ENCODE results near the gene ZNF532.

The ZNF532 gene

GRCh38 chr18:58892488-58892887 is 27.8 kb downstream of the ZNF532 start:
- FAIRE-seq, result no peak
- TF ChIP-seq POLR2A (IDR thresholded peaks at IDR 0.05; ENCODE audit: low read depth, low read length), result no peak
- no peak for DNase-seq (ENCODE audit: insufficient read length, low spot score)

- TF ChIP-seq POLR2A (IDR thresholded peaks at IDR 0.05; ENCODE audit: low read depth, low read length), result no peak
- FAIRE-seq (no peak), DNase-seq (ENCODE audit: insufficient read length, low spot score) (no peak)
Observed at GRCh38 chr18:58893388-58894099, 28.9 kb downstream of the ZNF532 start.

- no peak for FAIRE-seq
- no peak for DNase-seq (ENCODE audit: insufficient read length, low spot score)
- no peak for TF ChIP-seq POLR2A (IDR thresholded peaks at IDR 0.05; ENCODE audit: low read depth, low read length)
Observed at GRCh38 chr18:58894930-58895329, 30.3 kb downstream of the ZNF532 start.

GRCh38 chr18:58895385-58895784 is 30.7 kb downstream of the ZNF532 start:
- FAIRE-seq (no peak), DNase-seq (ENCODE audit: insufficient read length, low spot score) (no peak)
- TF ChIP-seq POLR2A (IDR thresholded peaks at IDR 0.05; ENCODE audit: low read depth, low read length), result no peak

- TF ChIP-seq POLR2A (IDR thresholded peaks at IDR 0.05; ENCODE audit: low read depth, low read length), result no peak
- FAIRE-seq, result no peak
- no peak for DNase-seq (ENCODE audit: insufficient read length, low spot score)
Observed at GRCh38 chr18:58896268-58896667, 31.6 kb downstream of the ZNF532 start.

GRCh38 chr18:58896734-58897508 is 32.2 kb downstream of the ZNF532 start:
- no peak for FAIRE-seq
- no peak for TF ChIP-seq POLR2A (IDR thresholded peaks at IDR 0.05; ENCODE audit: low read depth, low read length)
- DNase-seq (ENCODE audit: insufficient read length, low spot score), result no peak

GRCh38 chr18:58898010-58898799 is 33.5 kb downstream of the ZNF532 start:
- no peak for DNase-seq (ENCODE audit: insufficient read length, low spot score)
- no peak for TF ChIP-seq POLR2A (IDR thresholded peaks at IDR 0.05; ENCODE audit: low read depth, low read length)
- FAIRE-seq, result no peak

GRCh38 chr18:58900015-58900649 is 35.5 kb downstream of the ZNF532 start:
- FAIRE-seq (no peak), DNase-seq (ENCODE audit: insufficient read length, low spot score) (no peak)
- no peak for TF ChIP-seq POLR2A (IDR thresholded peaks at IDR 0.05; ENCODE audit: low read depth, low read length)

GRCh38 chr18:58901143-58901542 is 36.5 kb downstream of the ZNF532 start:
- FAIRE-seq (no peak), DNase-seq (ENCODE audit: insufficient read length, low spot score) (no peak)
- no peak for TF ChIP-seq POLR2A (IDR thresholded peaks at IDR 0.05; ENCODE audit: low read depth, low read length)

- FAIRE-seq, result no peak
- TF ChIP-seq POLR2A (IDR thresholded peaks at IDR 0.05; ENCODE audit: low read depth, low read length), result no peak
- no peak for DNase-seq (ENCODE audit: insufficient read length, low spot score)
Observed at GRCh38 chr18:58901783-58902182, 37.1 kb downstream of the ZNF532 start.

- DNase-seq (ENCODE audit: insufficient read length, low spot score), result no peak
- FAIRE-seq, result no peak
- no peak for TF ChIP-seq POLR2A (IDR thresholded peaks at IDR 0.05; ENCODE audit: low read depth, low read length)
Observed at GRCh38 chr18:58902961-58903360, 38.3 kb downstream of the ZNF532 start.

GRCh38 chr18:58903533-58903932 is 38.9 kb downstream of the ZNF532 start:
- no peak for TF ChIP-seq POLR2A (IDR thresholded peaks at IDR 0.05; ENCODE audit: low read depth, low read length)
- DNase-seq (ENCODE audit: insufficient read length, low spot score) (no peak), FAIRE-seq (no peak)

- TF ChIP-seq POLR2A (IDR thresholded peaks at IDR 0.05; ENCODE audit: low read depth, low read length), result no peak
- DNase-seq (ENCODE audit: insufficient read length, low spot score) (no peak), FAIRE-seq (no peak)
Observed at GRCh38 chr18:58905777-58906428, 41.2 kb downstream of the ZNF532 start.

All from H54 (cell line).